Lower lobe of right lung (tissue), 2 donors: ENCODE data around the gene CHD1L. TPM values are rescaled to one million over a fixed set of nuclear protein-coding genes. Genes with fewer than 3 reads are reported as not detected.

Experiments
- ATAC-seq, 2 donors: fragments of 200-7000 bp; cut with Tn5 transposase; one replicate each; pipeline ENCODE4 v1.9.1; 2020 to 2022; ENCODE audit warnings: mild to moderate bottlenecking in 2 of 2, moderate library complexity in 2 of 2
- DNase-seq: peaks from one replicate; pipeline ENCODE4 v3.0.0-alpha.2; 2020
- H3K27ac ChIP-seq: fragments of 200-600 bp; one replicate; pipeline ENCODE4 v1.8.0; 2022
- H3K27me3 ChIP-seq: fragments of 200-600 bp; one replicate; pipeline ENCODE4 v1.8.0; 2022; ENCODE audit warnings: low read depth
- H3K36me3 ChIP-seq: fragments of 200-600 bp; one replicate; pipeline ENCODE4 v1.8.0; 2022; ENCODE audit warnings: mild to moderate bottlenecking
- H3K4me1 ChIP-seq: fragments of 200-600 bp; one replicate; pipeline ENCODE4 v1.8.0; 2022
- H3K4me3 ChIP-seq: fragments of 200-600 bp; one replicate; pipeline ENCODE4 v1.8.0; 2022; ENCODE audit warnings: mild to moderate bottlenecking
- H3K9me3 ChIP-seq: fragments of 200-600 bp; one replicate; pipeline ENCODE4 v1.8.0; 2022
- CTCF ChIP-seq: fragments of 200-600 bp; IDR thresholded peaks from one replicate; pipeline ENCODE4 v1.8.0; 2022; ENCODE audit warnings: antibody characterized with exemption, mild to moderate bottlenecking
- intact Hi-C: fragments of 100-400 bp; cut with DNase I; formaldehyde crosslinking; loops from one replicate; pipeline ENCODE4 v1.11.0; 2022
- total RNA-seq: library from RNA; stranded (reverse); fragmentation: NEBNext Ultra II Directional; extraction: Animal tissue kit (Norgen Biotek cat#: 25700); gene quantifications from one replicate; pipeline ENCODE4 v1.2.1, GENCODE V29; 2021
- donor health status: DM: no; HTN: yes; CAD: no; lungs with severe emphysema.

CHD1L gene
- total RNA-seq, 1 donor from 2014 or later: 34.1 TPM

- Histone ChIP-seq H3K27ac (no peak overlapping the region), H3K4me1 (no peaks in the 10 kb centered on the region), H3K36me3 (no peaks in the 10 kb centered on the region), H3K27me3 (no peaks in the 10 kb centered on the region), H3K4me3 (no peak overlapping the region), H3K9me3 (no peaks in the 10 kb centered on the region)
- ATAC-seq (no peak), DNase-seq (no peak)
- TF ChIP-seq CTCF: no peak
- intact Hi-C loops: no loop called here
Observed at GRCh38 chr1:147336291-147336690, 93.8 kb downstream of the CHD1L start.

- no peak for DNase-seq
- Histone ChIP-seq H3K9me3 (no peaks in the 10 kb centered on the region), H3K27me3 (no peaks in the 10 kb centered on the region), H3K27ac (no peak overlapping the region), H3K36me3 (no peaks in the 10 kb centered on the region), H3K4me3 (no peak overlapping the region), H3K4me1 (no peaks in the 10 kb centered on the region)
- no peak for ATAC-seq
- TF ChIP-seq CTCF: no peak
- intact Hi-C loops: no loop called here
Observed at GRCh38 chr1:147337040-147337630, 94.7 kb downstream of the CHD1L start.

- Histone ChIP-seq H3K36me3 (no peaks in the 10 kb centered on the region), H3K27me3 (no peaks in the 10 kb centered on the region), H3K4me3 (no peak overlapping the region), H3K4me1 (no peaks in the 10 kb centered on the region), H3K9me3 (no peaks in the 10 kb centered on the region), H3K27ac (no peak overlapping the region)
- TF ChIP-seq CTCF: no peak
- intact Hi-C loops: no loop called here
- no peak for ATAC-seq
- DNase-seq: no peak
Observed at GRCh38 chr1:147338571-147338970, 96.1 kb downstream of the CHD1L start.

GRCh38 chr1:147341246-147341645 lies 98.8 kb downstream of the CHD1L start:
- Histone ChIP-seq H3K4me1 (no peaks in the 10 kb centered on the region), H3K9me3 (no peaks in the 10 kb centered on the region), H3K27ac (no peak overlapping the region), H3K36me3 (no peaks in the 10 kb centered on the region), H3K4me3 (no peak overlapping the region), H3K27me3 (no peaks in the 10 kb centered on the region)
- ATAC-seq (no peak), DNase-seq (no peak)
- no peak for TF ChIP-seq CTCF
- intact Hi-C loops: no loop called here

Other genes with a start within 250 kb of the CHD1L start
- gene PRKAB2, start 70.2 kb upstream of the CHD1L start, total RNA-seq: 11.3 TPM
- 106 TPM for gene FMO5, start 17.3 kb upstream of the CHD1L start, total RNA-seq